ENCODE results near the gene PHF2.

The PHF2 gene

DNA sequence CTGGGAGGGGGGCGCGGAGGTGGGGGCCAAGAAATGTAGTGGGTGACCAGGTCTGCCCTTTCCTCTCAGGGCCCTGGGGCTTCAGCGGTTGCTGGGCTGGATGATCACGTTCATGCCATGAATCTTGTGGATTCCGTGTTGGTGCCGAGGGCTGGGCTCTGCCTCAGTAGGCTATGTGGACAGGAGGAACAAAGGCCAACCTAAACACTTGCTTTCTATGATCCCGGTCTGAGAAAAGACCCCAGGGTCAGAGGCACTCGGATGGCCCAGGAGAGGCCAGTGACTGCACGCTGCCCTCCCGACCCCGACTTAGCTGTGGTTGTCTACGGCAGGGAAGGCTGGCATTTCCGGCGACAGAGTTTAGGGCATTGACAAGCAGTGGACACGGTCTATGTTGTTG, 26.6 kb downstream of the PHF2 start:
- no peak for DNase-seq

DNA sequence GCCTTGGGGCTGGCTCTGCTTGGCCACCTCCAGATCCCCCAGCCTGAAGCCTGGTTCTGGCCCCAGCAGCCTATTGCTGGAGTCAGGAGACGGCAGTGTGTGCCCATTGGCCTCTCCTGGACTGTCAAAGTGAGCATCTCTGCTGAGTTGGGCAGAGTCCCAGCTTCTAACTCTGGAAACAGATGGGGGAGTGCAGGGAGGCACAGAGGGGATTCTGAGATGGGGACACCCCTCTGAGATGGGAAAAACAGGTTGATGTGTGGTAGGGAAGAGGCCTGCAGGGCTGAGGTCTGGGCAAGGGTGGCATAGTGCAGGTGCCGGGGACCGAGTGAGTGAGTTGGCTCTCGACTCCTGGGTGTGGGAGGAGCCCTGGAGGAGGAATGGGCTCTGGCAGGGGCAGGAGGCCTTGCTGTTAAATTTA, 27.5 kb downstream of the PHF2 start:
- no peak for DNase-seq

DNA sequence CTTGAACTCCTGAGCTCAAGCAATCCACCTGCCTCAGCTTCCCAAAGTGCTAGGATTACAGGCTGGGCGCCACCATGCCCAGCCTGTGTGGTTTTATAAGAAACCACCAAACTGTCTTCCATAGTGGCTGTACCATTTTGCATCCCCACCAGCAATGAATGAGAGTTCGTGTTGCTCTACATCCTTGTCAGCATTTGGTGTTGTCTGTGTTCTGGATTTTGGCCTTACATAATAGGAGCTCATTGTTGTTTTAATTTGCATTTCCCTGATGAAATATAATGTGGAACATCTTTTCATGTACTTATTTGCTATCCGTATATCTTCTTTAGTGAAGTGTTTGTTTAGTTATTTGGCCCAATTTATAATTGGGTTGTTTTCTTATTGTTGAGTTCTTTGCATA, 29.8 kb downstream of the PHF2 start:
- no peak for DNase-seq

DNA sequence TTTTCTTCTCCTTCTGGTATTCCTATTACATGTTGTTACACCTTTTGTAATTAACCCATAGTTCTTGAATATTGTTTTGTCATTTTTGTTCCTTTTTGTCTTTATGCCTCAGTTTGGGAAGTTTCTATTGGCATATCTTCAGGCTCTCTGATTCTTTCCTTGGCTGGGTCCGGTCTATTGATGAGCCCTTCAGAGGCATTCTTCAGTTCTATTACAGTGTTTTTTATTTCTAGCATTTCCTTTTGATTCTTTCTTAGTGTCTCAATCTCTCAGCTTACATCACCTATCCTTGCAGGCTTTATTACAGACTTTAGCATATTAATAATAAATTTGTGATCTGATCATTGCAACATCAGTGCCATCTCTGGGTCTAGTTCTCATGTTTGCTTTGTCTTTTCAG, 33.8 kb downstream of the PHF2 start:
- DNase-seq, result no peak

DNA sequence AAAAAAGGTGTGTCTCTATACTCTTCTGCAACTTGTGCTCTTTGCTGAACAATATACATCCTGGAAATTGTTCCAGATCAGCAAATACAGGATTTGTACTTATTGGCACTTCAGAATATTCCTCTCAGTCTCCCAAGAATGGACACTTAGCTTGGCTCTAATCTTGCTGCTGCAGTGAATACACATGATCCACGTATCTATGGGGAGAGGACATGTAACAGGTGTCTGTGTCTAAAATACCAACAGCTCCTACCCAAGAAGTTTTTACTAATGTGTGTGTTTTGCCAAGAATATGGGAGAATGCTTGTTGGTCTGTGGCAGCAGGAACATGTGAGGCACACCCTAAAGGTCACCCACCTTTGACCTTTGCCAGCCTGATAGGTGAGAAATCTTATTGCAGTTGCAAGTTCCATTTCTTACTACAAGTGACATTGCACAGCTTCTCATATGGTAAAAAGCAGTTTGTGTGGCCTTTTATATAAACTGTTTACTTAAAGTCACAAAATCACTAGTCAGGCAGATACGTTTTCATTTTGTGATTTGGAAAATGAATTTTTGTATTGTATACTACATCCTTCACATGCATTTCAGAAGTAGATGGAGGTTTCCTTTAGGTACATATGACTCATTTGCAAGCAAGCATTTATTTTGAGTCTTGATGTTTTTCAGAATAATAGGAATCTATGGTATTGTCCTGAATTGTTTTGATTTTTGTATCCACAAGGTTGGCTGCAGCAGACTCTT, 35.8 kb downstream of the PHF2 start:
- DNase-seq, result no peak

DNA sequence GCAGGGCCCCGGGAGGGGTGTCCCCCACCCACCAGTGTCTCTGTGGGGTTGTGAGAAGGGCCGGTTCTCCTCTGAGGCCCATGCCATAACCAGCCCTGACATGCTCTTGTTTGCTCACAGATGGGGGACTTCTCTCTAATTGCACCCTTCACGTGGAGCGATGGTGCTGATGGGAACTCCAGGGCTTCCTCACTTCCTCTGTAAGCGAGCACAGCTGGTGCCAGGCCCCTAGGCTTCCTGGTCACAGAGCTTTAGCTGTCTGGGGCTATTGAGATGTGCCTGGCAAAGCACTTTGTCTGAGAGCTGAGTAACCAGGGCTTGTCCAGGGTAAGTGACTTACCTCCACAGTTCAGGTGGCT, 36.4 kb downstream of the PHF2 start:
- no peak for DNase-seq

DNA sequence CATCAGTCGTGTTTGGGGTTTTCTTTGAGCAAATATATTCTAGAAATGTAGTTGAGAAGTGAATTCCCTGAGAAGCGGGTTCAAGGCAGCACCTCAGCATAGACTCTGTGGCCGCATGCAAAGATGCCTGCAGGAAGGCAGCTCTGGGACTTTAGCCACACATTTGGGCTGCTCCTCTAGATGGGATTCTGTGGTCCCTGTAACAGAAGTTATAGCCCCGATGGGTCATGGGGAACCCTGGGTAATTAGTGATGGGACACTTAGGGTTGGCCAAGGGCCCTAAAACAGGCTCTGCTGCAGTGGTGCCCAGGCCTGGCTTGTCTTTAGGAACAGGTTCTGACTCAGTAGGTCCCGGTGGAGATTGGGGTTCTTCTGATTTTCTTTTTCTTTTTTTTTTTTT, 36.8 kb downstream of the PHF2 start:
- DNase-seq, result no peak

DNA sequence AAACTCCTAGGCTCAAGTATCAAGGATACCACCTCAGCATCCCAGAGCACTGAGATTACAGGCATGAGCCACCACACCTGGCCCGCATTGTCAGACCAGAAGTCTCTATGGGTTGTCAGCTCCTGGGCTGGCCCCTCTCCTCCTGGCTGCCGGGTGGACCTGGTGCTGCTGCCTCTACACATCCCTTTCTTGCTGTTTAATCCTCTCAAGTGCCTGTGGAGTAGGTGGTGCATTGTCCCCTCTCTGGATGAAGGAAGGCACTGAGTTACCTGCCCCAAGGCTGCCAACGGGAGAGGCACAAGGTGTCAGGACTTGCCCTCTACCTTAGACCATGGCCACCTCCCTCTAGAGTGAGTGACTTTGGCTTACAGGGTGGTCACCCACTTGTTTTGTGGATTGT, 37.4 kb downstream of the PHF2 start:
- no peak for DNase-seq

DNA sequence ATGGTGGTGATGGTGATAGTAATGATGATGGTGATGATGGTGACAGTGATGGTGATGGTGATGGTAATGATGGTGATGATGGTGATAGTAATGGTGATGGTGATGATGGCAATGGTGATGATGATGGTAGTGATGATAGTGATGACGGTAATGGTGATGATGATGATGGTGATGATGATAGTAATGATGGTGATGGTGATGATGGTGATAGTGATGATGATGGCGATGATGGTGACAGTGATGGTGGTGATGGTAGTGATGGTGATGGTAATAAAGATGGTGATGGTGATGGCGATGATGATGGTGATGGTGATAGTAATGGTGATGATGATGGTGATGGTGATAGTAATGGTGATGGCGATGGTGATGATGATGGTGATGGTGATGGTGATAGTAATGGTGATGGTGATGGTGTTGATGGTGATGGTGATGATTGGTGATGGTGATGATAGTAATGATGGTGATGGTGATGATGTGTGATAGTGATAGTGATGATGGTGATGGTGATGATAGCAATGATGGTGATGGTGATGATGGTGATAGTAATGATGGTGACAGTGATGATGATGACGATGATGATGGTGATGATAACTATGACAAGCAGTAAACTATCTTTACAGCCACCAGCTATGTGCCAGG, 38.6 kb downstream of the PHF2 start:
- no peak for DNase-seq

DNA sequence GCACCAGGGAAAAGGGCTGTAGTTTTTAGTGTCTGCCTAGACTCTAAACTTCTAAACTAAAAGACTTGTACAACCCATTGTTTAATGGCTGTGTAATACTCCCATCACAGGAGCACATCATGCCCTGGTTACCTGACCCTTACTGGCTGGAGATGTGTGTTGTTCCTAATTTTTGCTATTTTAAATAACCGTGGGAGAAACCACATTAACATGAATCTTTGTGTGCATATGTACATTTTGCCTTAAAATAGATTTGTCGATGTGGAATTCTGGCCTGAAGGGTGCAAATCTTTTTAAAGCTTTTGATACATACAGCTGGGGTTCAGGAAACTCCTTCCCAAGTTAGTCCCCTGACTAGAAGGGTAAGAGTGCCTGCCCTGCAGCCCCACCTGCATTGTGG, 39.7 kb downstream of the PHF2 start:
- DNase-seq, result no peak

DNA sequence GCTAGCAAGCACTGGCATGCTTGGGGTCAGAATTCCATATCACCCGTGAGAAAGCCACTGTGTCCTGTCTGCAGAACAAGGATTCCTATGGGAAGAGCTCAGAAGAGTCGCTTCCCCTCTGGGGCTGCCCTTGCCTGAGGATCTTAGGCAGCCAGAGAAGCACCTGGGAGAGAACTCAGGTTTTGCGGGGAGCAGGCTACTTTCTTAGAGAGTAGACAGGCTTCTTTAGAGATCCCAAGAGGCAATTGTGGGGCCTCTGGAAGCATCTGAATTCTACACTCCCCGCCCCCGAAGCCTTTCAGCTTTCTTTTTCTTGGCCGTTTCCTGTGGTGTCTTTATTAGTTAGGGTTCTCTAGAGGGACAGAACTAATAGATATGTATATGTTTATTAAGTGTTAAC, 40.9 kb downstream of the PHF2 start:
- no peak for DNase-seq

DNA sequence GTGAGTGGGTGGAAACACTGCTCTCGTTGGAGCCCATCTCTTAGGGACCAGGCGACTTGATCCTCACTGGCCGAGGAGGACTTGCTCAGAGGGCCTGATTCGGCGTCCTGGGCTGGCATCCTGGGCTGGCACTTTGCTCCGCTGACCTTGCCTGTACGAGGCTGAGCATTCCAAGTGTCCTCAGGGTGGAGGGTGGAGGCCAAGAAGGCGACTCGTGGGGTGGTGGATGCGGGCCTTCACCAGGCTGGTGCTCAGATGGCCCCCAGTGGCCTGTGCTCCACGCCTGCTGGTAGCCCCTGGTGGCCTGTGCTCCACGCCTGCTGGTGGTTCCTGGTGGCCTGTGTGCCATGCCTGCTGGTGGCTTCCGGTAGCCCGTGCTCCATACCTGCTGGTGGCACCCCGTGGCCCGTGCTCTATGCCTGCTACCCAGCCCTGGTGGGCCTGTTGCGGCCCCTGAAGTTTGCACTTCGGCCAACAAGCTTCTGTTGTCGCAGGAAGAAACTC, 42.9 kb downstream of the PHF2 start:
- DNase-seq, result no peak

DNA sequence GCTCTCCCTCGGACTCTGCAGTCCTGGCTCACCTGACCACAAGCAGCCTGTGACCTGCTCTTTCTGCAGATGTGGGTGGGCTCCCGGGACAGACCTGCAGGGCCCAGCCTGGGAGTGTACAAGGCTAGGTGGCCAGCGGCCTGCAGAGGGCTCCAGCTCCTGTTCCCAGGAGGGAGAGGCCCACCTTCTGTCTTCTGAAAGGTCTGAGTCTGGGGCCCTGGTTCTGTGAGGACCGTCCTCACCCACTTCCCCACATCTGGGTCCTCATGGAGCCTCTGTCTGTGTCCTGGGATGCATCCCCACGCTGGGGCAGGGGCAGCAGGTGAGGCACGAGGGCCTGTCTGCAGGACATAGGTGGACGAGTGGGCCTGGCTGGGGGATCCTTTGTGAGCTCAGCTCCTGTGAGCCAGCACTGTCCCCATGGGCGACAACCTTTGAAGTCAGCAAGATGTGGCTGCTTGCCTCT, 43.7 kb downstream of the PHF2 start:
- no peak for DNase-seq

DNA sequence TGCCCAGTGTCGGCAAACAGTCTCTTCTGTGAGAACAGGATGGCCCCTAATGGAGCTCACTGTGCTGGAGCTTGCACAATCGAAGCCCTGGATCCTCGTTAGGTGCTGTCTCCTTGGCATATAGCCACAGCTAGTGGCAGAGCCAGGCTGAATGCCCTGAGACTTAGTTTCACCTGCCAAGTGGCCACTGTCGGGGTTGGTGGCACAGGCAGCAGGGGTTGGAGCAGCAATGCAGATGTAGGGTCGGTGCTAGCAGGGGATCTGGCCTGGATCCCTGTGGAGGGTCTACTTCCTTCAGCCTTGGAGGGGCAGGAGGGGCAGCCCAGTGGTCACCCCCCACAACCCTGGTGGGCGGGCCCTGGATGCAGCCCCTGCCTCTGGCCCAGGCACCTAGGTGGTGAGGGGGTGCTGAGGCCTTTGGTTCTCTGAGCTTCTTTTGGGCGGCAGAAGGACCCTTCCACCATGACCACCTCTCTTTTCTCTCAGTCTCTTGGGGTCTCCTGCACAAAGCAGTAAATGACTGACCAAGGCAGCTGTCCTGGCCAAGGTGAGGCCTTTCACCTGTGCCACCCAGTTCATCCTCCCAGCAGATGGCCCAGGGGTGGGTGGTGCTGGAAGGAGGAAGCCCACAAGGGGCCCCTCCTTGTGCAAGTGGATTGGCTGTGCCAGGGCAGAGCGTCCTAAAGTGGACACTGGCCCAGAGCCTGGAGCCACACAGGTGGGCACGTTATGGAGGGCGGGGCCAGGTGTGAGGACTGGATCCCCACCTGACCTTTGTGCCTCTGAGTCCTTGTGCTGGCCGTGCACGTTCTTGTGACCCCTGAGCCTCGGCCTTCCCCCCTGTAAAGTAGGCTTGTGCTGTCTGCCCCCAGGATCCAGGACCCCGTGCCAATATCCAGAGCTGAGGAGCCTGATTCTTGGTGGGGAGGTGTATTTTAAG, 44.8 kb downstream of the PHF2 start:
- DNase-seq, result no peak

DNA sequence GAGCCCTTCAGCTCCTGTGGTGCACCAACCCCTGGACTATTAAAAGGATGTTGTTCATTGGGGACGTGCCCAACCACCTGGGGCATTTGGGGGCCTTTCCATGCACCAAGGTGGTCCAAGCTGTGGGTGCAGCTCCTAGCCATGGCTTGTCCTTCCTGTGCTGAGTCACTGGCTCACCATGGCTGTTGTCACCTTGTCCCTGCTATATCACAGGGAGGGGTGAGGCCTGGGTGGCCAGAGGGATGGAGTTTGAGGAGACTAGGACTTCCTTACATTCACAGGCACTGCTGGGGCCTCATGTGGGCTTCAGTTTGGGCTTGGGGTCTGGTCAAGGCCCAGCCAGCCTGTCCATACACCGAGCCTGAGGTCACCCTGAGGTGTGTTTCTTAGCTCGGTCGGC, 45.5 kb downstream of the PHF2 start:
- DNase-seq, result no peak

DNA sequence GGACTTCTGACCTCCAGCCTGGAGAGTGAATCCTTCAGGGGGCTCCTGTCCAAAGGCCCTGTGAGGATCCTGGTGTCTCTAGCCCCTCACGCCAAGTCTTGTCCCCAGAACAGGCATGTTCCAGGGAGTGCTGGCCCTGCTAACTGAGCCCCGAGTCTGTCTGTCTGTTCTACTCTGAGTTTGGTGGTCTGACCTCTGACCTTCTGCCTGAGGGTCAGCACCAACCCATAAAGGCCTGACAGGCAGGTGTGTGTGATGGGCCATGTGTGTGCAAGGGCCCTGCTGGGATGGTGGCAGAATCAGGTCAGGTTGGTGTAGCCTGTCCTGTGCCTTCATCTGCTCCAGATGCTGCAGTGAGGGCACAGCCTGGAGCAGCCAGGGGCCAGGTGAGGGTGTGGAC, 46.3 kb downstream of the PHF2 start:
- DNase-seq, result no peak

DNA sequence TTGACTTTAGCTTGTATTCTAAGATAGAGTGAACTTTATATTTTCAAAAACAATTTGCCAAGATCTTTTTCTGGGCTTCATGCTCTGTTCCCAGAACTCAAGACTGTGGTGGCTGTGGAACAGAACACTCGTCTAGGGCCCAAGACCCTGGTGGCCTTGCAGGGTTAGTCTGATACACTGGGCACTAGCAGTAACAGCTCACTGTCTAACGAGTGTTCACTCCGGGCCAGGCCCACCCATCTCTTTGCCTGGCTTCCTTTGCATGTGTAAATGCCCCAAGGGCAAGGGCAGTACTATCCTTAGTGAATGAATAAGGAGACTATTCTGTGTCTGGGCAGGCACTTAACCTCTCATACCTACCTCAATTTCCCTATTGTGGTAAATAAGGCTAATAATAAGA, 47.4 kb downstream of the PHF2 start:
- DNase-seq, result no peak

DNA sequence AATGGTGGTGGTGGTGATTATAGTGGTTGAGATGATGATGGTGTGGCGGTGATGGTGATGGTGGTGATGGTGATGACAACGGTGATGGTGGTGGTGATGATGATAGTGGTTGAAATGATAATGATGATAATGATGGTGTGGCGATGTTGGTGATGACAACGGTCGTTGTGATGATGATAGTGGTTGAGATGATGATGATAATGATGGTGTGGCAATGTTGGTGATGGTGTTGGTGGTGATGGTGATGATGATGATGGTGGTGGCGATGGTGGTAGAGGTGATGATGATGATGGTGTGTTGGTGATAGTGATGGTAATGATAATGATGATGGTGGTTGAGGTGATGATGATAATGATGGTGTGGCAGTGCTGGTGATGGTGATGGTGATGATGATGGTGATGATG, 48.0 kb downstream of the PHF2 start:
- DNase-seq, result no peak

DNA sequence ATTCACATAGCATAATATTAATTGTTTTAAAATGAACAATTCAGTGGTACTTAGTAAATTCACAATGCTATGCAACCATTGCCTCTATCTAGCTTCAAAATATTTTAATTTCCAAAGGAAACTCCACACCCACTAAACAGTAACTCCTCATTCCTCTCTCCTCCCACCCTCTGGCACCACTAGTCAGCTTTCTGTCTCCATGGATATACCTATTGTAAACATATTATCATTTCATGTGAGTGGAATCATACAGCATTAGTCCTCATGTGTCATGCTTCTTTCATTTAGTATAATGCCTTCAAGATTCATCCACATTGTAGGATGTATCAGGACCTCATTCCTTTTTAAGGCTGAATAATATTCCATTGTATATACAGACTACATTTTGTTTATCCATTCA, 48.6 kb downstream of the PHF2 start:
- DNase-seq, result no peak

DNA sequence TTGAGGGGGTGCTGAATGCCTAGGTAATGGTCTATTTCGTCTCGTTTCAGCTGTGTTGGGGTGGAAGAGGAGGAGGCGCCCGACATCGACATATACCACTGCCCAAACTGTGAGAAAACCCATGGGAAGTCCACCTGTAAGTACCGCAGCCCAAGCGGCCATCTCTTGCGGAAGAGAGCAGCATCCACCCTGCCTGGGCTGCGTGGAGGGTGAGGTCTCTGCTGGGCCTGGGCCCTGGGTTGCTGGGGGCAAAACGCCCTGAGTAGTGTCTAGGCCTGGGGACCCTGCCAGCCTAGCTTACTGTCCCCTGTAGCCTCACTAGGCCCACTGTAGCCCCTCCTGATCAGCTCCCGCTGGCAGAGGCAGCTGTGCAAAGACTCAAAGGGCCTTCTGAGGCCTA, 53.5 kb downstream of the PHF2 start:
- DNase-seq, result no peak

DNA sequence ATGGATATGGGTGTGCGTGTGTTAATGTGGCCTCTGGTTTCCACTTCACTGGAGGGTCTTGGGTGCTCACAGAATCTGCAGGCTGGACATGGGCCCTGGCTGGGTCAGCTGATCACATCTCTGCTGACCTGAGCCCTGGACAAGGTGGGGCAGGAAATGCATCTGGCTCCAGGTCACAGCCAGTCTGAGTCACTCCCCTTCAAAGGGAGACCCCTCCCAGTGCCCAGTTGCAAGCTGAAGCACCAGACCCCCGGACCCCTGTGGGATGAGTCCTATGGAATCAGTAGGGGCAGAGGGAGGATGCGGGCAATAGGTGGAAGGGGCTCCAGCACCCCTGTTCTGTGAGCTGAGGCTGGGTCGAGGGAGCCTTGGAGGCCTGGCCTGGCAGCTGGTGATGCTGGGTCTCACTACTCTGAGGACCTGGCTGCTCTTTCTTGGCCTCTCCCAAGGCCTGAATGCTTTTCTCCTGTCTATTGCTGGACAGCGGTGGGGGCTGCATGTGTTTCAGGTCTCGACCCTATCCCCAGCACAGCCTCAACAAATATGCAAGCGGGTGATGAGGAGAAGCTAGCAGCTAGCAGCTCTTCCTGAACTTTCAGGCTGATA, 54.5 kb downstream of the PHF2 start:
- no peak for DNase-seq

DNA sequence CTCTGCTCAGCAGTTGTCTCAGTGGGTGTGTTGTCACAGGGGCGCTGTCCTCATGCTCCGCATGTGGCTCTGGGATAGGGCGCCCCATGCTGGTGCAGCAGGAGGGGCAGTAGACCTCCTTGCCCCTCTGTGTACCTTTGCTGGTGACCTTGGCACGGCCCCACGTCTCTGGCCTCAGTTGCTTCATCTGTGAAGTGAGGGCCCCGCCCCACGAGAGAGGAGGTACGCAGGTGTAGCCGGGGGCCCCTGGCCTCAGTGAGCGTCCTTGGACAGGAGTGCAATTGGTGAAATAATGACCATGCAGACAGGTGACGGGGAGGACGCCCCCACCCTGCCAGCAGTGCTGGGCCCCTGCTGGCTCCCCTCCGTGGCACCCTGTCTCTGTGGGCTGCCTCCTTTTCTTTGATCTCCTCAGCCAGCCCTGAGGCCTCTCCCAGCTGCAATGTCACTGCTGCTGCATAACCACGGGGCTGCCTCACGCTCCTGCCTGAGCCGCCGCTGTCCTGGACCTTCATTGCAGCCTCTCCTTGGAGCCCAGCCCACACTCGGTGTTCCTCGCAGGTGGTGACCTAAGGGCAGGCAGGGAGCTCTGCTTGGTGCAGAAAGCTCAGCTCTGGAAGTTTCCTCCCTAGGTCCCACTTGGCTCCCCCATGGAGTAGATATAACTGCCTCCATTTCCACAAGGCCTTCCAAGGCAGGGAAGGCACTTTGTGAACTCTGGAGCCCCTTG, 57.3 kb downstream of the PHF2 start:
- DNase-seq, result no peak

Data from GOT3 (cell line).